ENCODE results near the gene WDR70. TPM values are rescaled to one million over a fixed set of nuclear protein-coding genes. Genes with fewer than 3 reads are reported as not detected.

The WDR70 gene
- total RNA-seq, 3 donors from 2014 or later (not counting 1 experiment from before 2014, with no cell fraction given), result 36.3 to 47.0 (median 41.3) TPM

- Mint-ChIP-seq H3K27ac (no peak overlapping the region), H3K4me3 (no peak overlapping the region), H3K27me3 (ENCODE audit: low read depth in 2 of 2) (no peaks in the 10 kb centered on the region), H3K9me3 (no peaks in the 10 kb centered on the region), H3K36me3 (no peaks in the 10 kb centered on the region), H3K4me1 (peaks cover 10 to 13% of the 10 kb centered on the region in 2 donors)
- H3K4me3 ChIP-seq (ENCODE audit: low read length), result no peak overlapping the region
- ATAC-seq (no peak), DNase-seq (no peak)
- TF ChIP-seq, protein P1, sequence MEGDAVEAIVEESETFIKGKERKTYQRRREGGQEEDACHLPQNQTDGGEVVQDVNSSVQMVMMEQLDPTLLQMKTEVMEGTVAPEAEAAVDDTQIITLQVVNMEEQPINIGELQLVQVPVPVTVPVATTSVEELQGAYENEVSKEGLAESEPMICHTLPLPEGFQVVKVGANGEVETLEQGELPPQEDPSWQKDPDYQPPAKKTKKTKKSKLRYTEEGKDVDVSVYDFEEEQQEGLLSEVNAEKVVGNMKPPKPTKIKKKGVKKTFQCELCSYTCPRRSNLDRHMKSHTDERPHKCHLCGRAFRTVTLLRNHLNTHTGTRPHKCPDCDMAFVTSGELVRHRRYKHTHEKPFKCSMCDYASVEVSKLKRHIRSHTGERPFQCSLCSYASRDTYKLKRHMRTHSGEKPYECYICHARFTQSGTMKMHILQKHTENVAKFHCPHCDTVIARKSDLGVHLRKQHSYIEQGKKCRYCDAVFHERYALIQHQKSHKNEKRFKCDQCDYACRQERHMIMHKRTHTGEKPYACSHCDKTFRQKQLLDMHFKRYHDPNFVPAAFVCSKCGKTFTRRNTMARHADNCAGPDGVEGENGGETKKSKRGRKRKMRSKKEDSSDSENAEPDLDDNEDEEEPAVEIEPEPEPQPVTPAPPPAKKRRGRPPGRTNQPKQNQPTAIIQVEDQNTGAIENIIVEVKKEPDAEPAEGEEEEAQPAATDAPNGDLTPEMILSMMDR (IDR thresholded peaks at IDR 0.05), result no peak
- no peaks in the 10 kb centered on the region for H3K27me3 ChIP-seq (ENCODE audit: control insufficient read depth, insufficient read depth, low read length)
- no peaks in the 10 kb centered on the region for H3K36me3 ChIP-seq (ENCODE audit: control insufficient read depth, insufficient read depth, low read length)
- intact Hi-C loops (cut with micrococcal nuclease), result no loop called here
- no peaks in the 10 kb centered on the region for H3K9me3 ChIP-seq (ENCODE audit: control insufficient read depth, insufficient read depth, low read length)
- whole genome bisulfite sequencing (ENCODE audit: insufficient coverage), result 95% methylated on average over 2 of the region's 2 CpGs
- H3K27ac ChIP-seq (ENCODE audit: low read length), result no peak overlapping the region
- no peaks in the 10 kb centered on the region for H3K4me1 ChIP-seq (ENCODE audit: control insufficient read depth, insufficient read depth, low read length)
Observed at GRCh38 chr5:37661951-37662350, 282.8 kb downstream of the WDR70 start.

DNA sequence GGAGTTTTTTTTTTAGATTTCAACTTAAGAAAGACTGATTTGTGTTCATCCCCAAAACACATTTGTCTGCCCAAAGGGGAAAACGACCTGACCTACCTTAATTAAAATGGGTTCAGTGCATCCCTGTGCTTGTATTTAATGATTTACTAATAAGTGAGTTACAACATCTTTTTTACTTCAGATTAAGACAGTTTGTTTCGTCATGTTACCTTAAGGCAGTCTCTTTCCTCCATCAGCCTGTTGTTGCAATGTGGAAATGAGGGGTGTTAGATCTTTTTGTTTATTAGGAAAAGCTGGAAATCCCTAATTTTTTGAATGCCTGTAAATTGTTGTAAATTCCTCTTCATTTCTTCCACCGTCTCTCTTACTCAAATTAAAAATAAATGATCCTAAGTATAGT, 283.2 kb downstream of the WDR70 start:
- H3K27ac Mint-ChIP-seq, result no peak overlapping the region

DNA sequence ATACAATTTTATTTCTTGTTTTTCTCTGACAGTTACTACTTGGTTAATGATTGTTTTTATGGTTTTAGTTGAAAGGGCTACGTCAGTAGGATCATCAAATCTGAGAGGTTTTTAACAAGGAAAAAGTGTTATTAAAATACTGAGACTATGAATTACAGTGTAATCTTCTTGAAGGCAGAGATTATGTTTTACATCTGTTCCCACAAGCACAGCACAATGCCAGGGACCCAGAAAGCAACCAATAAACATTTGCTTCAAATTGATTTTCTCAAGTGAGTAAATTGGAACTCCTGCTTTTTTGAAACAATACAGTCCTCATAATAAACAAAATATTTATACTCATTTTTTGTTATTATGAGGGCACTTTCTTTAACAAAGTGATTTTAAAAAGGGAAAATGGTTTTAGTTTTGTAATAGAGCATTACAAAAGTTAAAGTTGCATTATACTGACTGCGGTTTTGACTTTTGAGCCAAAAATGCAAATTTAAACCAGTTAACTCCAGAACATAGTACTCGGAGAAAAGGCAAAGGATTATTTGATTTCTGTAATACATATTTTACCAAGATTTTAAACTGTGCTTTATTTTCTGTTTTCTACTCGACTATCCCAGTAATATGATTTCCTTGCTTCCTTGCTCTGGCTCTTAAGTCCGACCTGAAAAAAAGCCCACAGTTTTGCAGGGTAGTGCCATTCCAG, 283.8 kb downstream of the WDR70 start:
- Histone ChIP-seq H3K27me3 (ENCODE audit: control insufficient read depth, insufficient read depth, low read length) (no peaks in the 10 kb centered on the region), H3K9me3 (ENCODE audit: control insufficient read depth, insufficient read depth, low read length) (no peaks in the 10 kb centered on the region), H3K4me3 (ENCODE audit: low read length) (no peak overlapping the region), H3K27ac (ENCODE audit: low read length) (no peak overlapping the region), H3K4me1 (ENCODE audit: control insufficient read depth, insufficient read depth, low read length) (no peaks in the 10 kb centered on the region), H3K36me3 (ENCODE audit: control insufficient read depth, insufficient read depth, low read length) (no peaks in the 10 kb centered on the region)
- Mint-ChIP-seq H3K27ac (no peak overlapping the region), H3K9me3 (no peaks in the 10 kb centered on the region), H3K4me3 (no peak overlapping the region), H3K4me1 (peaks cover 10 to 13% of the 10 kb centered on the region in 2 donors), H3K36me3 (no peaks in the 10 kb centered on the region), H3K27me3 (ENCODE audit: low read depth in 2 of 2) (no peaks in the 10 kb centered on the region)
- WGBS (ENCODE audit: insufficient coverage), result 99% methylated on average over 3 of the region's 5 CpGs
- ATAC-seq, result no peak
- TF ChIP-seq, protein P1 (IDR thresholded peaks at IDR 0.05), result no peak
- intact Hi-C loops (cut with micrococcal nuclease), result no loop called here
- DNase-seq, result no peak

More for the DNA sequence above, 283.2 kb downstream of the WDR70 start:
- Histone ChIP-seq H3K4me3 (ENCODE audit: low read length) (no peak overlapping the region), H3K4me1 (ENCODE audit: control insufficient read depth, insufficient read depth, low read length) (no peaks in the 10 kb centered on the region), H3K27ac (ENCODE audit: low read length) (no peak overlapping the region), H3K9me3 (ENCODE audit: control insufficient read depth, insufficient read depth, low read length) (no peaks in the 10 kb centered on the region), H3K27me3 (ENCODE audit: control insufficient read depth, insufficient read depth, low read length) (no peaks in the 10 kb centered on the region), H3K36me3 (ENCODE audit: control insufficient read depth, insufficient read depth, low read length) (no peaks in the 10 kb centered on the region)
- H3K27me3 Mint-ChIP-seq (ENCODE audit: low read depth in 2 of 2), result no peaks in the 10 kb centered on the region
- no peak for DNase-seq
- WGBS (ENCODE audit: insufficient coverage), result no CpG with 5 or more reads among the region's 3 CpGs
- no peaks in the 10 kb centered on the region for H3K36me3 Mint-ChIP-seq
- H3K4me1 Mint-ChIP-seq, result peaks cover 10 to 13% of the 10 kb centered on the region in 2 donors
- H3K9me3 Mint-ChIP-seq, result no peaks in the 10 kb centered on the region
- H3K4me3 Mint-ChIP-seq, result no peak overlapping the region
- TF ChIP-seq, protein P1 (IDR thresholded peaks at IDR 0.05), result no peak
- intact Hi-C loops (cut with micrococcal nuclease), result no loop called here
- ATAC-seq, result no peak

DNA sequence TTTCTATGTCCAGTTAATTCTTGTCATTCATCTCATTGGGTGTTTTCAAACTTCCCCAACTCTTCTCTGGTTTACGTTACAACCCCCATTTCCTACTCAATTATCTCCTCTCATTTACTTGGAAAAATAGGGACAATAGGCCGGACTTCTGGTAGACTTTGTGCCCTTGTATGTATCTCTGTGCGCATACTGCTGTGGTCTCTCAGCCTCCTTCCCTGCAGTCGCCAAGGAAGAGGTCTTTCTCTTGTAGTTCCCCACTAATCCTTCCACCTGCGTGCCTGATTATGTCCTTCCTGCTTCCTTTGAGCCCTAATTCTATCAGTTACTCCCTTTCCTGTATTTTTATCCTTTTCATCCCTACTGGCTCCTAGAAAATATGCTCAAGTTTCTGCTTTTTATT, 284.4 kb downstream of the WDR70 start:
- Mint-ChIP-seq H3K4me3 (no peak overlapping the region), H3K27ac (no peak overlapping the region), H3K36me3 (no peaks in the 10 kb centered on the region), H3K9me3 (no peaks in the 10 kb centered on the region), H3K4me1 (peaks cover 10 to 13% of the 10 kb centered on the region in 2 donors), H3K27me3 (ENCODE audit: low read depth in 2 of 2) (no peaks in the 10 kb centered on the region)
- Histone ChIP-seq H3K27me3 (ENCODE audit: control insufficient read depth, insufficient read depth, low read length) (no peaks in the 10 kb centered on the region), H3K27ac (ENCODE audit: low read length) (no peak overlapping the region), H3K4me1 (ENCODE audit: control insufficient read depth, insufficient read depth, low read length) (no peaks in the 10 kb centered on the region), H3K9me3 (ENCODE audit: control insufficient read depth, insufficient read depth, low read length) (no peaks in the 10 kb centered on the region), H3K4me3 (ENCODE audit: low read length) (no peak overlapping the region), H3K36me3 (ENCODE audit: control insufficient read depth, insufficient read depth, low read length) (no peaks in the 10 kb centered on the region)
- intact Hi-C loops (cut with micrococcal nuclease), result no loop called here
- DNase-seq (no peak), ATAC-seq (no peak)
- 94% methylated on average over 5 of the region's 5 CpGs for WGBS (ENCODE audit: insufficient coverage)
- TF ChIP-seq, protein P1 (IDR thresholded peaks at IDR 0.05), result no peak
